GM18858 (cell line): ENCODE results near the gene PPARG.

Source experiments
- ATAC-seq: cut with Tn5 transposase; IDR thresholded peaks from one replicate; pipeline ENCODE4 v1.9.1; 2021; ENCODE audit not compliant: unreplicated experiment

The PPARG gene

DNA sequence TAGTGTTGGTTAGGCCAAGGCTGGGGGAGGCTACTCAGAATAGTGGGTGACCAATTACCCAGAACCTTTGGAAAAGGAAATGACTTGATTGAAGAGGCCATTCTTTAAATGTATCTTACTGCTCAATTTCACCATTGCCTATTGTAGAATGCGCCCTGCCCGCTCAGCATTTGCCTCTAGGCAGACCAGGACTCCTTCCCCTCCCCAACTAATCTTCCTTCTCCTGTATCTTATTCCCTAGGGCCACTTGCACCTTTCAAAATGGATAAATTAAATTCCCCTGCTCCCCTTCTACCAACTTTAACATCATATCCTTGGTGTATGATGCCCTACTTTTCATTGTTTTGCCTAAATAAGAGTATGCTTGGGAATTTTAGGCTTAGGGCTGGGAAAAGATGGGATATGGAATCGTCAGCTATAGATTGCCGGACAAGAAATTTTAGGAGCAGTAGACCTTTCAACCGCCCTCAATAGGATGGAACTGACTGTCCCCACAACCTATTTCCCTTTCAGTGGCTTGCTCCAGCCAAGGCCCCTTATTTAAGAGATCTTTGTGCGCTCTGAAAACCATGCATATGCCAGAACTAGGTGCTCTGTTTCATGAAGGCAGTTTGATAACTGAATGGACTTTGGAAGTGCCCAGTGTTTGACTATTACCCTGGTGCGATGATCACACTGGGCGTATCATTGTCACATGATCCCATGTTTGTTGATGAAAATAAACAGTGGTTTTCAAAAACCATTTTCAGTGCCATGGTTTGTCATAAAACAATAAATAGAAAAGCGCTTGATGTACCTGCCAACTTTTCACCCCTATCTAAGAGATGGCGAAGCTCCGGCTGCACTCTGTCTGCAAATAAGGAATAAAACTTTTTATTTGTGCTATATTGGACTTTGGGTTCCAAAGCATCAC, 121.1 kb downstream of the PPARG start:
- ATAC-seq: no peak

GRCh38 chr3:12413721-12414255, 124.9 kb downstream of the PPARG start:
- ATAC-seq: no peak

DNA sequence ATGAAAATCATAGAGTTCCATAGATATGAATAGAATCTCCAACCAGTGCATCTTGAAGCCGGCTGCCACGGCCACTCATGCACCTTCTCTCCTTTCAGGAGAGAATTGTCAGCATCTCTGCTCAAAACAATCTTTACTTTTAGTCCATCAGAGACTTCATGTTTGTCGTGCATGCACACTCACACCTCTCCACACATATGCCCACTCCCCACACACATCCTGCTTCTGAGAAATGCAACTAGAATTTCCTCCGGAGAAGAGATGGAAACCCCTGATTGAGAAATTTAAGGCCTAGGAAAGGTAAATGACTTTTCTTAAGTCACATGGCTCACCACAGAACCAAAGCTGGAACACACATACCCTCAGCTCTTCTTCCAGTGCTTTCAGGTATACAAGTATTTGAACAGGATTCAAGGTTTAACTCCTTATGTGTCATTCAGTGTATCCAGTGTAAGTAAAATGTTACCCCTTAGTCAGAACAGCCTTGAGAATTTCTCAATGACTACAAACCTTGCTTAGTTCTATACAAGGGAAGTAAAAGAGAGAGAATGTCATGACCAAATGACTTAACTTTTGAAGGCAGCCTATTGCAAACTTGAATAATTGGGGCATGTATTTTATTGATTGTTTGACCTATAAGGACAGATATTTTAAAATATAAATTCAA, 126.3 kb downstream of the PPARG start:
- no peak for ATAC-seq

- no peak for ATAC-seq
These were observed 127.9 kb downstream of the PPARG start for GRCh38 chr3:12416731-12417130.

GRCh38 chr3:12420393-12420792, 131.5 kb downstream of the PPARG start:
- no peak for ATAC-seq

GRCh38 chr3:12421132-12421531, 132.3 kb downstream of the PPARG start:
- no peak for ATAC-seq

DNA sequence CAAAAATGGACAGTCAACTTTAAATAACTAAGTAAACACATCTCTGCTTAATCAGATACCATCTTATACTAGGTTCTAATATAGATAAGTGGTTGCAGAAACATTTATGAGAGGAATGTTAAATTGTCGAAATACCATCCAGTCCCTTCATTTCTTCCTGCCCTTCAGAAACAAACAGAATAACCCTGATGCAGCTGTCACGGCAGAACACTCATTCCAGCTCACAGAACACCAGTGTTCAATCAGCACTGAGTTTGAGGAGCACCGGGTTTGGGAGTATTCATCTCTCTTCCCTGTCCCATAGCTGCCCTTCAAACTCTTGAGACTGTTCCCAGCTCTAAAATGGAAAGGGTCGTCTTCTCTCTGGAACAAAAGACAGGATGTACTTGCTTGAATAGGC, 134.3 kb downstream of the PPARG start:
- no peak for ATAC-seq

- ATAC-seq: no peak
These were observed 135.2 kb downstream of the PPARG start for GRCh38 chr3:12423918-12424630.

GRCh38 chr3:12424635-12425319, 135.9 kb downstream of the PPARG start:
- no peak for ATAC-seq

- ATAC-seq: no peak
These were observed 137.1 kb downstream of the PPARG start for GRCh38 chr3:12425850-12426579.

DNA sequence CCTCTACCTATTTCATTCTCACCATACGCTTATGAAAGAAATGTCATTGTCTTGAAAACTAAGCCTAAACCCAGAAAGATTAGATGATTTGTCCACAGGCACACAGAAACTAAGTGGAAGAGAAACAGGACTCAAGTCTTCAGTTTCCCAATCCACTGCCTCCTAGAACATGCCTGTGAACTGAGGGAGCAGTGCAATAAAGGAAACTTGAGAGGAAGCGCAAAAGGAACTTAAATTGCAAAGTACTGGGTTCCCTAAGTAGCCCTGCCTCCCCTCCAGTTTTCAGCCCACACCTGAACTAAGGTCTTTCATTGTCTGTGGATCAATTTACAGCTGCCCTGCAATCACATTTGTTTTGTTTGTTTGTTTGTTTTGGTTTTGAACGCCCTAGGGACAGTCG, 138.7 kb downstream of the PPARG start:
- ATAC-seq: no peak

GRCh38 chr3:12428126-12428525, 139.3 kb downstream of the PPARG start:
- ATAC-seq: no peak

DNA sequence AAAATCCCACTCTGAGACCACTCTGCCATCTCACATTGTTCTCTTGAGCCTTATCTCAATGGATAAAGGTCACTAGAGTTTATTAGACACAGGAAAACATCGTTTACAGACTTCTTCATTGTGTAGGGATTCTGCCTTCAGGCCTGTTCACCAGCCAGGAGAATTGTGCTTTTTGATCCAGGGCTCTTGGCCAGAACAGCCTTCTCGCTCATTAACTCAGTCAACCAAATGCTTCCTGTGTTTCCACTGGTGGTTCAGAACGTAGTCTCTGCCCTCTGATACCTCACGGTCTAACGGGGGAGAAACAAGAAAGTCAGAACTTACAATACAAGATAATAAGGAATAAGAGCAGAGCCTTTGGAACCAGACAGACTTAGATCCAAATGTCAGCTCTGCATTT, 141.2 kb downstream of the PPARG start:
- ATAC-seq: no peak

GRCh38 chr3:12433823-12434222, 145.0 kb downstream of the PPARG start:
- no peak for ATAC-seq

DNA sequence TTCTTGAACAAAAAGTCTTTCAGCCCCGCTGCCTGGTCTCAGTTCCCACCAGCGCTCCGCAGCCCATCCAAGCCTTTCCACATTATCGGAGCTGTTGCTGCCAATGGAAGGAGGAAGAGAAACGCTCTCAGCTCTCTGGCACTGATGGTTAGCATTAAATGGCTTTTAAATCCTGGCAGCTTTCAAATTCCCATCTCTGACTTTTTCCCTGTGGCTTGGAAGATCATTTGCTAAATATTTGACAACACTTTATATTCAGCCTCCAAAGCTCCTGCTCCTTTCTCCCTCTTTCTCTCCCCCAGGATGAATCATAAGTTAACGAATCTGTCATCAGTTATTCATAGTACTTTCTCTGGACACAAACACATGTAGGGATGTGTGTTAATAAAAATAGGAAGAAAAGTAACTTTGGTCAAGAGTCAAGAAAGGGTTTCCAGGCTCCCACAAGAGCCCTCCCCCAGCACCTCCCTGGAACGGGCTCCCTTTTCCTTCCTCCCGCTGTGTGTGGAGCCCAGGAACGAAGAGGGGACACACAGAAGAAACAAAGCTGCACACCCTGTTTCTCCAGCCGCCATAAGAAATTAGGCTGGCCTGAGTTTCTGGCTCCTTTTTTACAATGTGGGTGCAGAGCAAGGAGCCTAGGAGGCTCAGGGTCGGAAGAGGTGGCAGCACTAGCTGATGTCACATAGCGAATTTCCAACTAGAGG, 147.8 kb downstream of the PPARG start:
- ATAC-seq: no peak

DNA sequence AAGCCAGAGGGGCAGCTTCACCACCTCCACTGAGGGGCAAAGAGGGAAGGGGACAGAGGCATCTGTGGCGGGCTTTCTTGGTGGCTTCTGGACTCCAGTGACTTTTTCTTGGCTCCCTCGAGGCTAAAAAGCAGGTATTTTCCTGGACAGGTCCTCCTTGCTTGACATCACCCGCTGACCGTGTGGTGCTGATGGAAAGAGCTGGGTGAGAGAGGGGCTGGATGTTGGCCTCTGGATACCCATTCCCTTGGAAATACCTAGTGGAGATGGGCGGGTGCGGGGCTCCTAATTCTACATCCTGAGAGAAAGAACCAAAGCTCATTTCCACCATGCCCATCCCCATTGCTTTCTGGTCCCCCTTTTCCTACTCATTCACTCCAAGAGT, 148.3 kb downstream of the PPARG start:
- no peak for ATAC-seq

- no peak for ATAC-seq
These were observed 149.0 kb downstream of the PPARG start for GRCh38 chr3:12437861-12438260.

- no peak for ATAC-seq
These were observed 149.4 kb downstream of the PPARG start for GRCh38 chr3:12438318-12438717.

DNA sequence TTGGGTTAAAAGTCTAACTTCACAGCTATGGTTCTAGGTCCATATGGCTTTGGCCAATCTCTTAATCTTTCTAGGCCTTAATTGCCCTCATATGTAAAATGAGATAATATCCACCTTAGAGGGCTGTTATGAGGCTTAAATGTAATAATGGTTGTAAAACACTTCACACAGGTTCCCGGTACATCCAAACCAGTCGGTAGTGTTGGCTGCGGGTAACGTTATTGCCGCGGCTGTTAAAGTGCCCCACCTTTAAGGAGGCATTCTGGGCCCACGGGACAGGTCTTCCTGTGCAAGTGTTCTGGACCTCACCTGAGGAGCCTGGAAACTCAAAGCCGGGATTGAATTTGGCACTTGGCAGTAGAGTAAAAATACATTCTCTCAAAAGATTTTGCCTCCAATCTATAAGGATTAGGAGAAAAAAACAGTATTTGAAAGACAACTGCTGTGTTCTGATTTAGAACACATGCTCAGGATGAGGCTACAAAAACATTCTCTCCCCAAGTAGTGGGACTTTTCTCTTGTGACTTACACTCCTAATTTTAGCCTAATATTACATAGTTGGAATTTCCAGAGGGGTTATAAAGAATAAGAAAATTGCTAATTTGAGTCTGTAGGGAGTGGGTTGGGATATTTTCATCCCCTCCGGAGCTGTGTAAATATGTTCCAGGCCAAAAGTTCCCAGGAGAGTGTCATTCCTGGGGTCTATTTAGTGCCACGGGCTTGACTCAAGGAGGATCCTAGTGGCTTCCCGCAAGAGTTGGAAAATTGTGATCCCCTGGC, 150.5 kb downstream of the PPARG start:
- no peak for ATAC-seq
